Cerebellar cortex (tissue), 1 donor: ENCODE data around the gene SLC25A11.
A peak's percentile ranks its signal among the peaks of the same experiment; 100 is the strongest.

Experiments used
- DNase-seq: peaks from one replicate; pipeline ENCODE4 v3.0.0-alpha.2; 2015; ENCODE audit warnings: low spot score

SLC25A11 gene

GRCh38 chr17:4966844-4967538, 27.1 kb upstream of the SLC25A11 start:
- DNase-seq: peak; percentile 100

- DNase-seq: no peak
These were observed 25.6 kb upstream of the SLC25A11 start for GRCh38 chr17:4965311-4965986.

- DNase-seq: no peak
These were observed 20.6 kb upstream of the SLC25A11 start for GRCh38 chr17:4960279-4960922.

GRCh38 chr17:4959261-4959965, 19.6 kb upstream of the SLC25A11 start:
- DNase-seq: no peak

GRCh38 chr17:4958102-4958501, 18.3 kb upstream of the SLC25A11 start:
- no peak for DNase-seq

GRCh38 chr17:4956493-4957061, 16.7 kb upstream of the SLC25A11 start:
- DNase-seq: no peak

- no peak for DNase-seq
These were observed 15.2 kb upstream of the SLC25A11 start for GRCh38 chr17:4955091-4955490.

- DNase-seq: no peak
These were observed 13.7 kb upstream of the SLC25A11 start for GRCh38 chr17:4953451-4953961.

GRCh38 chr17:4951486-4951885, 11.6 kb upstream of the SLC25A11 start:
- peak; percentile 28 for DNase-seq

GRCh38 chr17:4950746-4951204, 10.9 kb upstream of the SLC25A11 start, which contains the start of gene ENO3:
Gene ENO3 (plus strand): TSS chr17:4951119. CDS start chr17:4951830, 711 bp downstream.
- peak; percentile 35 for DNase-seq

- DNase-seq: no peak
These were observed 10.4 kb upstream of the SLC25A11 start for GRCh38 chr17:4950075-4950745.

GRCh38 chr17:4949321-4950074, 9.7 kb upstream of the SLC25A11 start:
- DNase-seq: peak; percentile 61

GRCh38 chr17:4948931-4949320, 9.1 kb upstream of the SLC25A11 start:
- DNase-seq: peak; percentile 87

GRCh38 chr17:4948166-4948930, 8.5 kb upstream of the SLC25A11 start, which contains the start of gene PFN1:
Gene PFN1 (minus strand): TSS chr17:4948530. CDS start chr17:4948394, 136 bp downstream.
- peak; percentile 89 for DNase-seq

GRCh38 chr17:4947411-4948165, 7.7 kb upstream of the SLC25A11 start:
- DNase-seq: peak; percentile 51

- DNase-seq: no peak
These were observed 7.2 kb upstream of the SLC25A11 start for GRCh38 chr17:4947010-4947410.

- no peak for DNase-seq
These were observed 6.6 kb upstream of the SLC25A11 start for GRCh38 chr17:4946312-4946976.

GRCh38 chr17:4945944-4946280, 6.1 kb upstream of the SLC25A11 start:
- no peak for DNase-seq
